NCI-H82 treated with DMSO at 0.1 percent for 48 hours (cell line): ENCODE measurements around the gene SARDH.
"Not testable (repeated sequence)": the region's sequence is repeated elsewhere in the genome, so short reads cannot be mapped to it uniquely, and the experiment has no call there.

Experiments
- DNase-seq: peaks from one replicate; lab custom pipeline; 2025; ENCODE audit not compliant: unreplicated experiment; lab: John Stamatoyannopoulos, UW

SARDH gene

GRCh38 chr9:133635533-133636531, 102.3 kb downstream of the SARDH start, which contains the start of gene DBH:
Gene DBH, plus strand, starts transcription at chr9:133636363. Its CDS starts 9 bp downstream, at chr9:133636372.
- peak; percentile 8 for DNase-seq

DNA sequence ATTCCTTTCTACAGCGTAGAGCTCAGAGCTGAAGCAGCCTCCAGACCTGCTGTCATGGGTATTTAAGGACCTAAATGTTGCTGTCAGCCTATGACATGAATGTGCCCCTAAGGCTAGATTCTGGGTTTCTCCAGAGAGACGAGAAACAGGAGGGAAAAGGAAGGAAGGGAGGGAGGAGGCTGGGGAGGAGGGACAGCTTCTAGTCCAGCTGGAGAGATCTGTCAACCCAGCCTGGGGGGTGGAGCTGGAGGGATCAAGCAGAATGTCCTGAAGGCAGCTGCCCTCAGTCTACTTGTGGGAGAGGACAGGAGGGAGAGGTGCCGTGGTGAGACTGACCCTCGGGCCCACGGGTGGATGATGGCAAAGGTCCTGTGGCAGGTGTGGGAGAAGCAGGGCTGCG, 103.1 kb downstream of the SARDH start:
- no peak for DNase-seq

DNA sequence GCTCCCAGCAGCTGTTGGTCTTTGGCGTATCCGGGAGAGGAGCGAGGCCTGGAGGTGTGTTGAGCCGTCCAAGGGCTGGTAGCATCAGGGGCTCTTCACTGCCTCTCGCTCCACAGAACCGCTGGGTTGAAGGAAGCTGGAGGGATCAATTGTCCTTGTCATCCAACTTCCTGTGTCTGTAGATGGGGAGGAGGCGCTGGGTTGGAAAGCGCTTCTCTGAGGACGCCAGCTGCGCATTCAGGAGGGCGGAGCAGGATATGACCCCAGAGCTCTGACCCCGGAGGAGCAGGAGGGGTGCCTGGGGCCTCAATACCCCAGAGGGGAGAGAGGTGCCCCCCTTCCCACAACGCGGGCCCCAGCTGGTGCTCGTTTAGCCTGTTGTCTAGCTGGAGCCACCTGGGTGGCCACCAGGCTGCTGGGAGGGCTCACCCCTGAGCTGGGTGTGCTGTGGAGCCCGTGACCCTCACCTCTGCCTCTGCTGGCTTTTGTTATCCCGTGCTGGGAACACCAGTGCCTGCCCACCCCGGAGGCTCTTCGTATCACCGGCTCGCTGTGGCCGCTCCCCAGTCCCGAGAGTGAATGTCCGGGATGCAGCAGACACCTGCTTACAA, 104.0 kb downstream of the SARDH start:
- no peak for DNase-seq

GRCh38 chr9:133633681-133634080, 104.5 kb downstream of the SARDH start:
- DNase-seq = no peak

- no peak for DNase-seq
Measured at GRCh38 chr9:133632806-133633680, 105.1 kb downstream of the SARDH start.

GRCh38 chr9:133631111-133631510, 107.0 kb downstream of the SARDH start:
- DNase-seq = no peak

GRCh38 chr9:133629221-133630110, 108.7 kb downstream of the SARDH start:
- DNase-seq = no peak

GRCh38 chr9:133628766-133629165, 109.4 kb downstream of the SARDH start:
- no peak for DNase-seq

- DNase-seq = no peak
Measured at GRCh38 chr9:133627341-133627740, 110.8 kb downstream of the SARDH start.

DNA sequence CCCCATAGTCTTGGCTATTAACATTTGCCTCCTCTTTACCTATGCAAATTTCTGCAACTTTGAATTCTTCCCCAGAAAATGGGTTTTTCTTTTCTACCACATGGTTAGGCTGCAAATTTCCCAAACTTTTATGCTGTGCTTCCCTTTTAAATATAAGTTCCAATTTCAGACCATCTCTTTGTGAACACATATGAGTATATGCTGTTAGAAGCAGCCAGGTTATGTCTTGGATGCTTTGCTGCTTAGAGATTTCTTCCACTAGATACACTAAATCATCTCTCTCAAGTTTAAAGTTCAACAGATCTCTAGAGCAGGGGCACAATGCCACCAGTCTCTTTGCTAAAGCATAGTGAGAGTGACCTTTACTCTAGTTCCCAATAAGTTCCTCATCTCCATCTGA, 112.1 kb downstream of the SARDH start:
- not testable (repeated sequence) for DNase-seq

DNA sequence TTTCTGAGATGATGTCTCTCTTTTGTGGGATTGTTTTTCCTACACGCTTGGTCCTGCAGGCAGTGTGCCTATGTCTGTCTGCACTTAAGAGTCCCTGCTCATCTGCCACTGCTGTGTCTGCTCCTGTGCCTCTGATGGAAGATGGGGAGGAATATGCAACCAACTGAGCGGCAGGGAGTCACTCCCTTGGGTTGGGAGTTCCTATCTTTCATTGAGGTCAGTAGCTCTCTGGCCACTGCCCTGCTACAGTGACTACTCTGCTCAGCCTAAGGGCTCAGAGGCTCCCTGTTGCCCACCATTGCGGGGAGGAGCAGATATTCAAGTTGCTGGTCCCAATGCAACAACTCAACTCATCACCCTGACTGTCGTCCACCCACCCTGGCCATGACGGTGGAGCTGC, 115.6 kb downstream of the SARDH start:
- no peak for DNase-seq

DNA sequence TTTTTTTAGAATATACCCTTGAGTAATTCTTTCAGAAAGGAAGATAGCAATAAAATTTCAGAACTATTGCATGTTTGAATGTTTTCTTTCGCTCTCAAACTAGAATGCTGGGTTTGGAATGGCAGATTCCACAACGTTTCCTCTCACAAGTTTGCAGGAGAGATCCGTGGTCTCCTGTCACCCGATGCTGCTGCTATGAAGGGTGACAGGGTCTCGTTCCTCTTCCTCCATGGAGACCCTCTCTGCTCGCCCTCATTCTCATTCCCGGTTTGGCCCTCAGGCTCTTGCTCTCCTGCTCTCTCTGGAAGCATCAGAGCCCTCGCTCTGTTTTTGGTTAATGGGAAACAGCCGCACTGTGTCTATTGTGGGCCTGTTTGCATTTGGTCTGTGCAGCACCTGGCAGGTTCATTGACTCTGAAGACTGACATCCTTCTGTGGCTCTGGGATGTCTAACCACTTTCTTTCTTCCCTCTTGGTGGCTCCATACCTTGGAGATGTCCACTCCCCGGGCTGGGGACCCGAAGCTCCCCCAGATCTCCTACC, 116.4 kb downstream of the SARDH start:
- no peak for DNase-seq

- no peak for DNase-seq
Measured at GRCh38 chr9:133619791-133620190, 118.4 kb downstream of the SARDH start.

DNA sequence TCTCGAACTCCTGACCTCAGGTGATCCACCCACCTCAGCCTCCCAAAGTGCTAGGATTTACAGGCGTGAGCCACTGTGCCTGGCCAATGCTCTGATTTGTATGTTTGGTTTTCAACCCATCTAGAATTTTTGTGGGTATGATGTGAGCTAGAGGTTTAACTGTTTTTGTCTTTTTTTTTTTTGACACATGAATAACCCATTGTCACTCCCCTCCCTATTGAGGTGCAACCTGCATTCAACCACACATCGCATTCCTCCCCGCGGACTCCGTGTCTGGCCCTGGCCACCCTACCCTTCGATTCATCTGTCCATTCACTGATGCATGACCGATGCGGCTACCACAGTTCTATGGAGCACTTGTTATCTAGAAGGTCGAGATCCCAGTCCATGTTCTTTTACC, 119.4 kb downstream of the SARDH start:
- DNase-seq = no peak

- DNase-seq = no peak
Measured at GRCh38 chr9:133616643-133617405, 121.3 kb downstream of the SARDH start.

DNA sequence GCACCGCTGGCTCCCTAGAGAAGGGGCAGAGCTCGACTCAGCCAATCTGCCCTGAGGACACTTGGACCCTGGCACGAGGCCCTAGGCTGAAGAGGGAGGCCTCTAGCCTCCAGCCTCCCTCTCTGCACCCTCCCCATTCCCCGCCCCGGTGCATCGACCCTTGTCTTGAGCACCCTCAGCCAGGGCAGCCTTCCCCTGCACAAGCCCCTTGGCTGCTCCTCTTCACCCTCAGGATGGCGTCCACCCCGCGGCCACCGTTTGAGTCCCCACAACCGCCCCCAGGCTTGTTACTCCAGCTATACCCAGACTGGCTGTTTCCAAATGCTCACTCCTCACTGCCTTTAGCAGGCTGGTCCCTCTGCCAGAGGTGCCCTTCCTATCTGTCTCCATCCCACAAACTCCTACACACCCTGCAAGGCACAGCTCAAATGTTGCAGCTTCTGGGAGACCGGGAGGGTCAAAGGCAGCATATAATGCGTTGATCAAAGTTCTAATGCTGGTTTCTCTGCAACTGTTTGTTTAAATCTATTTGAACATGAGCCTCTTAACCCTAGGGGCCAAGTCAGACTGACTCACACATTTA, 122.5 kb downstream of the SARDH start:
- no peak for DNase-seq

DNA sequence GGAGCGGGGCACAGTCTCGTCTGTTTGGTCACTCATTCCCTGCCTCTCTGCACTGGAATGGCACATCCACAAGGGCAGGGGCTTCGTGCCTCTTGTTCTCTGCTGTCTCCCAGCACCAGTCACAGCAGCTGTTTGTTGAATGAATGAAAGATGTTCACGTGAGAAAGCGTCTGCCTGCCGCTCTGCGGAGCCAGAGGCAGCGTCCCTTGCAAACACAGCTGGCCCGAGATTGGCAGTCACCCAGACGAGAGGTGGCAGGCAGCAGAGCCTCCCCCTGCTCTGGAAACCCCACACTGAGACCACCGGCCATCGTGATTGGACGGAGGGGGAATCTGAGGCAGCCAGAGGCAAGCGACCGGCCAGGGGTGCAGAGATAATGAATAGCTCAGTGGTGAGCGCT, 123.0 kb downstream of the SARDH start:
- no peak for DNase-seq

GRCh38 chr9:133614678-133615077, 123.5 kb downstream of the SARDH start:
- no peak for DNase-seq

- DNase-seq = no peak
Measured at GRCh38 chr9:133614056-133614455, 124.1 kb downstream of the SARDH start.
